HG02678 (cell line): ENCODE data around the gene ZDHHC16.
"Not testable (repeated sequence)": the region's sequence is repeated elsewhere in the genome, so short reads cannot be mapped to it uniquely, and the experiment has no call there.

Experiments
- ATAC-seq: cut with Tn5 transposase; IDR thresholded peaks from one replicate; pipeline ENCODE4 v1.9.1; 2021; ENCODE audit warnings: mild to moderate bottlenecking, moderate library complexity; ENCODE audit not compliant: unreplicated experiment

Gene ZDHHC16

GRCh38 chr10:97475936-97476594 is 30.1 kb downstream of the ZDHHC16 start:
- no peak for ATAC-seq

DNA sequence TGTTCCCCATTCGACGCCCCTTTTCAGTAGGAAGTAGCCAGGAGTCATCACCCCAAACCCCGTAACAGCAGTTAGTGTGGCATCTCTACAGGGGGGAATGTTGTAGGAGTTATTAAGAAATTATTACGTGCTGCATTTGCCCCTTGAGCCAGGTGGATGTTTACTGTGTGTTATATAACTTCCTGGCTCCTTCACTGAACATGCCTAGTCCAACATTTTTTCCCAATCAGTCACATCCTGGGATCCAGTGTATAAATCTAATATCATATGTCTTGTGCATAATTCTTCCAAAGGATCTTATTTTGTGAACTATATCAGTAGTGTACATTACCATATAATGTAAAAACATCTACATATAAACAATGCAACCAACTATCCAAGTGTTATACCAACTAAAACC is 33.4 kb downstream of the ZDHHC16 start:
- ATAC-seq = not testable (repeated sequence)

GRCh38 chr10:97479939-97480338 is 34.0 kb downstream of the ZDHHC16 start:
- no peak for ATAC-seq

DNA sequence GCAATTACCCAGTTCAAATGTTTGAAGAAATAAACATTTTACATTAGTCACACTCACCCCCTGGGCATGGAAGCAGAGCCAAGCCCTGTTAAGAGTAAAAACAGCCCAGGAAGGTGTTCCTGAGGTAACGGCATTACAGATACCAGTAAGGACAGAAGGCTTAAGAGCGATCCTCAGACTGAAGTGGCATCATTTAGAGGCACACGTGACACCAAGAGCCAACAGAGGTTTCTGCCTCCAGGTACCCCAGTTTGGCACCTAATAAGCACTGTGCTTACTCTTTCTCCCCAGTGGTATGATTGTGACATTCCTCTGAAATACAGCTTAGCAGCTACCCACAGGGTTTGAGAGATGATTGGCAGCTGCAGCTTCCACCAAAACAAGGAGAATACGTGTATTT is 35.1 kb downstream of the ZDHHC16 start:
- ATAC-seq = no peak

- no peak for ATAC-seq
These were observed 36.4 kb downstream of the ZDHHC16 start for GRCh38 chr10:97482381-97482780.

DNA sequence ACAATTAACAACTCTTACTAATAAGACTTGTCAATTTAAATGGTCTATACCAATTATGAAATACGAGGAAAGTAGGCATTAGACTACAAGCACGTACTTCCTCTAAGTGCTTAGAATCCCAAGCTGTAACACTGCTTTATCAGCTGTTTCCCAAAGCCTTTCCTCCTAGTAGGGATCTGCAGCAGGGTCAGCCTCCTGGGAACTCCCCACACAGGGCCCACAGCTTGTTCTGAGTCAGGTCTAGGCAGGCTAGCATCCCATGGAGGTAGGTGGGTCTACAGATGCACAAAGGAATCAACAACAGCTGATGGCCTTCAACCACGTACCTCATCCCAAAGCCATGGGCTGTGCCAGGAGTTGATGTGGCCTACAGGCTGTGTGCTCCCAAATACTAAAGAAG is 37.5 kb downstream of the ZDHHC16 start:
- ATAC-seq = no peak

GRCh38 chr10:97483921-97484320 is 37.9 kb downstream of the ZDHHC16 start:
- no peak for ATAC-seq

DNA sequence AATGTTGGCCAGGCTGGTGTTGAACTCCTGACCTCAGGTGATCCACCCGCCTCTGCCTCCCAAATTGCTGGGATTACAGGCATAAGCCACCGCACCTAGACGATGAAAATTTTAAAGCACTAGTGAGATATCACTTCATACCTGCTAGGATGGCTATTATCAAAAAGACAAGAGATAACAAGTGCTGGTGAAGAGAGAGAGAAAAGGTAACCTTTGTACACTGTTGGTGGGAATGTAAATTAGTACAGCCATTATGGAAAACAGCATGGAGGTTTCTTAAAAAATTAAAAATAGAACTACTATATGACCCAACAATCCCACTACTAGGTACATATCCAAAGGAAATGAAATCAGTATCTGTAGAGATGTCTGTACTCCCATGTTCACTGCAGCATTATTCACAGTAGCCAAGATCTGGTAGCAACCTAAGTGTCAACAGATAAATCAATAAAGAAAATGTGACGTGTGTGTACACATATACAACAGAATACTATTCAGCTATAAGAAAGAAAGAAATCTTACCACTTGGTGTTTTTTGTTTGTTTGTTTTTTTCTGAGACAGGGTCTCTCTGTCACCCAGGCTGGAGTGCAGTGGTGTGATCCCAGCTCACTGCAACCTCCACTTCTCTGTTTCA is 39.8 kb downstream of the ZDHHC16 start:
- no peak for ATAC-seq

DNA sequence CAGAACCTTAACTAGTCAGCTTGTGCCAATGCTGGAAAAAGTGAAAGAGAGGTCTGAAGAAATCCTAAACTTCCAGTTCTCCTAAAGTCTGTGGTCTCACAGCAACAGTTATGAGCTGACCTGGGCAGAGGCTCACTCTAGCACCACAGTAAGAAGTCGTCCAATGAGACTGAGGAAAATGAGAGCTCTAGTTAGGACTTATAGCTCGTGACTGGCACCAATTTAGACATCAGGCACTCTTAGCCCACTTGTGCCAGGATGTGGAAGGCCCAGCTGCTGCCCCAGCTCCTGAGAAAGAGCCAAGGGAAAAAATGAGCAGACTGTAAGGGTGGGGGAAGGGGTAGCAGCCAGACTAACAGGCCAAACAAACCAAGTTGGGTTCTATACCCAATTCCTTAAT is 44.6 kb downstream of the ZDHHC16 start:
- no peak for ATAC-seq

GRCh38 chr10:97494151-97494550 is 48.2 kb downstream of the ZDHHC16 start:
- ATAC-seq = no peak

DNA sequence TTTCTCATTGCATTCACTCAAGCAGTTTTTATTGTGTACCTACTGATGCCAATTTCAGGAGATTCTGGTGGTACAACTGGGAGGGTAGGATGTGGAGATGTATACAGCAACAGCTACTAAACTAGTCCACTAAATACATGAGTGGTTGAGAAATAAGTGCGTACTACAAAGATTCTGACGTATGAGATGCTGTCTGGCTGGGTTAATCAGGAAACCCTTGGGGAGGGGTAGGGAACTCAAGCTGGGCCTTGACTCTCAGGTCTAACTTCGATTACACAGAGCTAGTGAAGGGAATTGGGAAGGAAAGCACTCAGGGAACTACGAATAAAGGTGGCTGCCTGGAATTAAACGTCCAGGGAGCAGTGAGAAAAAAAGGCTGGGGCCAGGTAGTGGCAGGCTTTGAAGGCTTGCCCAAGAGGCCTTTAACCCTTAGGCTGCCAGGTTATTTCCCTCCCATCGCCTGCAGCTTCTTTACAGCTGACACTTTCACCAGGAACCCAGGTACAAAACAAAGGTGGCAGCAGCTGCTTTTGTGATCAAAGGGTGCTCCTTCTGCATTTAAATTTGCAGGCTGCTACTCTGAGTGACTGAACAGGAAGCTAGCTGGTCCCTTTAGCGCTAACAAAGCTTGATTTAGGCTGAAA is 49.0 kb downstream of the ZDHHC16 start:
- no peak for ATAC-seq

DNA sequence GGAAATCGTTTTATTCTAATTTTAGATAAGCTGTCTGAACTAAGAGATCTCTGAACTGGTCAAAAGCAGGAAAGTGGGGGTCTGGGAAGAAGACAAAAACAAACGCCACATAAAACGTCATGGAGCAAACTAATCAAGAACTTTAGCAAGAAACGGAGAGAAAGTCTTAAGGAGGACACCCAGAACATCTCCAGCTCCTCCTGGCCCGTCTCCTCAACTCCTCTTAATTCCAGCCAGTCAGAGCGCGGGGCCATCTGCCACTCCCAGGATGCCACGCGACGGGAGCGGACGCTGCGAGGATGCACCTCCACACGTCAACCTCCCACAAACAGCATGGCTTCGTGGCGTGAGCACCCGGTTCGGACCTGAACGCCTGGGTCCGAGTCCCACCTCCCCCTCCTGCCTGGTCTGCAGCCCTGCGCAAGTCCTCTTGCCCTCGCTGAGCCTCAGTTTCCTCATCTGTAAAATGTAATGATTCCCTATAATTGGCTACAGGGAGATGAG is 51.6 kb downstream of the ZDHHC16 start:
- peak; percentile 17 for ATAC-seq

DNA sequence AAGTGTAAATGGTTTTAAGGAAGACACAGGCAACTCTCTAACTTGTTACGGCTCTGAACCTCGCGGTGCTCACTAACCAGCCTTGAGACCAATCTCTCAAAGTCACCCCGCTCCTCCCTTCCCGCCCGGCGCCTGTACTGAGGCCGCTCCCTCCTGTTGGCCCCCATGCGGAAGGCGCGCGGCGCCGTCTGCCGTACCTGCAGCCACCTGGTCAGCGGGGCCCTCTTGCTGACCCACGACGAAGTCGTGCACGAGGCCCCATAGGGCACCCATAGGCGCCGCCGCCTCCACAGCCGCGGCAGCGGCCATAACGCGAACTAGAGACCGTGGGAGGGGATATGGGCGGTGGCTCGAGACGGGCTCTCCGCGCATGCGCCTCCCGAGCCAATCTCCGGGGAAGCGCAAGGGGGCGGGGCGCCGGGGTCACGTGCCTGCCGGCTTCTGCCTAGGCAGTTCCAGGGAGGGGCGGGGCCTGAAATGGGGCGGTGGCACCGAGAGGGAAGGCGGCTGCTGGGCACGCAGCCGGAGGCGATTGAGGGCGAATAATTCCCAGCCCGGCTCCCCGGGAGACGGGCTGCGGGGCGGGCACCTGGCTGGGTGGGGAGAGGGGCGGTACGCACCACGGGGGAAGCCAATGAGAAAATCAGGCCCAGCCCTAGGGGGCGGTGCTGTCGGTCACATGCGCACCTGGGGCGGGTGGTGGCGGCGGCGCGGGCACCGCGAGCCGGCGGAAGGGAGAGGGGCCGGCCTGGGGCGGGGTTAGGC is 52.3 kb downstream of the ZDHHC16 start, which contains the start of gene MMS19:
Gene MMS19, minus strand, starts transcription at position 347 of the 765 bp plus-strand sequence. Its CDS starts 38 bp downstream, at position 309.
- ATAC-seq = peak; percentile 92

DNA sequence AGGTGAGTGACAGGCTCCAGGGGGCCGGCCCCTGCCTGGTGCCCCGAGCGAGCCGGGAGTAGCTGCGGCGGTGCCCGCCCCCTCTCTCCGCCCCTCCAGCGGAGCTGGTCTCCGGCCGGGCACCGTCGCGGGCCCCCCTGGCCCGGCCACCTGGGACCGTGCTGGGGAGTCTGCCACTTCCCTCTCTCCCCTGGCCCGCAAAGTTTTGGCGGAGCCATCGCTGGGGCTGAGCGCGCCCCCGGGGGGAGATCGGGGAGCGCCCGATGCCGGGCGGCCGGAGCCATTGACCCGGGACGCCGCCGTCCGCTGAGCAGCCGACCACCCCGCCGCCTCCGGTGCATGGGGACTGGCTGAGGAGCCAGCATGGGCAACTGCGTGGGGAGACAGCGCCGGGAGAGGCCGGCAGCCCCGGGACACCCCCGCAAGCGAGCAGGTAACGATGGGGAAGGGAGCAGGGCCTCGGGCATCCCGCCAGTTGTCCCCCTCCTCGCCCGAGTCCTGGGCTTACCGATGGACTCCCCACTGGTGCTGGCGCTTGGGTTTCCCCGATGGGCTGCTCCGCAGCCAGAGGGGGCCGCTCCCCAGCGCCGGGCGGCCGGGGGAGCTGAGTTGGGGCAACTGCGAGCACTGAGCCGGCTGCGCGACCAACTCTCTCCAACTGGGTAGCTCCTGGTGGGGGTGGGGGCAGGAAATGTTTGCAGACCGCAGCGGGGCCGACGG is 53.0 kb downstream of the ZDHHC16 start, which contains the start of gene UBTD1:
Gene UBTD1, plus strand, starts transcription at position 84 of the 720 bp plus-strand sequence. Its CDS starts 280 bp downstream, at position 364.
- ATAC-seq = no peak

DNA sequence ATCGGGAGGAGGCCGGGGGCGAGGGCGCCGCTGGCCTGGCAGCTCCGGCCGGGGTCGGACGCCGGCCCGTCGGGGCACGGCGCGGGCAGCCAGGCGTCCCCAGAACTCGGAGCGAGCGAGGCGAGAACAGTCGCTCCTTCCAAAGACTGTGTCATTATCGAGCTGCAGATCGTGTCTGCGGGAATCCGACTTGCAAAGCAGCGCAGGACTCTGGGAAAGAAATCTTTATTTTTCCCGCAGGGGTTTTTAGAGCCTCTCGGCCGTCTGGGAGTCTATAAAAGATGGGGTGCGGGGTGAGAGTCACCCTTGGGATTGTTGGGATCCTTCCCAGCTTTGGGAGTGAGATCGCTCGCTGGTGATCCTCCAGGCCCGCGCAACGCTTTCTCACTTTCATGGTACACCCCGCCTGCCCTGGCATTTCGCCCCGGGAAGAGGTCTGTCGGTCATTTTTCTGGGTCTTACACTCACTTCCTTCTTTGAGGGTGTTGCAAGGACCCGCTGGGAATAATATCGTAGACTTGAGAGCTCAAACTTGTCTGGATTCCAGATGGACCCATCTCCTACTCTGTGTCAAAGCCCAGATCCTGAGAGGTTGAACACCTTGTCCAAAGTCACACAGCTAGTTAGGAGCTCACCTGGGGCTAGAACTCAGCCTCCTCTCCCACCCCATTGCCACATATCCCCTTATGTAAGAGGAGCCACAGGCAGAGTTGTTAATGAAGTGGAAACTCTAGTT is 53.8 kb downstream of the ZDHHC16 start:
- ATAC-seq = no peak

DNA sequence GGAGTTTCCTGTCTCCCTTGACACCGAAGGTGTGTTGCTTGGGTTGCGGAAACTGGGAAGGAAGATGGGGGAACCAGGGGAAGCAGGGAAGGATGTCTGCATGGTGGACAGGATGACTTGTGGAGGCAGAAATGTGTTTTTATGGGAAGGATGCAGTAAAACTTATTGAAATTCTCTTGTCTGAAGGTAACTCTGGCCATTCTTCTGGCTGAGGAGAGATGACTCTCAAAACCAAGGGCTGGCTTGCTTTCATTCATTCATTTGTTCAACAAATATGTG is 54.3 kb downstream of the ZDHHC16 start:
- ATAC-seq = no peak

GRCh38 chr10:97502916-97503315 is 56.9 kb downstream of the ZDHHC16 start:
- ATAC-seq = no peak

DNA sequence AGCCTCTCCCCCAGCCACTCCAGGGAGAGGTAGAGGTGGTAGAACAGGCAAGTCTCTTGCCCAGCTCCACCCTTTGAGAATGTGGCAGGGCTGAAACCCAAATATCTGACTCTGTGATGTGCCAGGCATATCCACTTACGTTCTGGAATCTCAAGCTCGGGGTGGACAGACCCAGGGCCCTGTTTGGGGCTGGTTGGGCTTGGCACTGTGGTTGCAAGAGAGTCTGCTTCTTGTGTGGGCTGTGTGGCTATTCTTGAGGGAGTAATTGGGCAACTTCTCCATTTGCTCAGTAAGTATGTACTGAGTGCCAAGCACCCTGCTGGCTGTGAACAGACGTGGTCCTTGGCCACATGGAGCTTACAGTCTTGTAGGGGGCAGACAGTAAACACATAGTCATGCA is 57.4 kb downstream of the ZDHHC16 start:
- no peak for ATAC-seq

- ATAC-seq = no peak
These were observed 59.2 kb downstream of the ZDHHC16 start for GRCh38 chr10:97505152-97505551.
